ENCODE results near the gene GRB14.
"Not testable (repeated sequence)": the region's sequence is repeated elsewhere in the genome, so short reads cannot be mapped to it uniquely, and the experiment has no call there.

GRB14 gene

GRCh38 chr2:164620873-164621763, at the start of gene GRB14:
Gene GRB14, minus strand, starts transcription at chr2:164621482. Its CDS starts 173 bp downstream, at chr2:164621309.
- DNase-seq = peak; percentile 22 to 62

GRCh38 chr2:164669291-164669690, 48.0 kb upstream of the GRB14 start:
- no peak for DNase-seq

GRCh38 chr2:164667566-164667965, 46.3 kb upstream of the GRB14 start:
- DNase-seq = no peak

GRCh38 chr2:164664070-164664469, 42.8 kb upstream of the GRB14 start:
- DNase-seq = no peak

DNA sequence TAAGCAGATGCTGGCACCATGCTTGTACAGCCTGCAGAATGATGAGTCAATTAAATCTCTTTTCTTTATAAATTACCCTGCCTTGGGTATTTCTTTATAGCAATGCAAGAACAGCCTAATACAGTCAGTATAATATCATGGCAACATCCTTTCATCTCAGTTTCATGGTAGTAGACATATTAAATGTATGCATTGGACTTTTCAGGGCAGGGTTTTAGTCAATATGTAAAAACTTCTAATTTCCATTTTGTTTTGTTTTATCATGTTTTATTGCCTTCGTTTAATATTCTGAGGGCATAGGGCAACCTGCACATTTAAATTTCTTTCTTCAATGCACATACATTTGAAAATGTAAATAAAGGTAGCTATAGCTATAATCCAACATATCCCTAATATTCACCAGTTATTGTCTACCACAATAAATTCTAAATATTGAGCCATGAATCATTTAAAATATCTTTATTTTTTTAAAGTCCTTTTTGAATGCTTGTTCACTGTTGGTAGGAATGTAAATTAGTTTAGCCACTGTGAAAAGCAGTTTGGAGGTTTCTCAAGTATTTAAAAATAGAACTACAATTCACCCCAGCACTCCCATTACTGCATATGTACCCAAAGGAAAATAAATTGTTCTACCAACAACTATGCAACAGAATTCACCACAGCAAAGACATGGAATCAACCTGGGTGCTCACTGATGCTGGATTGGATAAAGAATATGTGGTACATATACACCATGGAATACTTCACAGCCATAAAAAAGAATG, 41.8 kb upstream of the GRB14 start:
- DNase-seq = no peak

- DNase-seq = no peak
These were observed 40.8 kb upstream of the GRB14 start for GRCh38 chr2:164662066-164662465.

- DNase-seq = no peak
These were observed 40.1 kb upstream of the GRB14 start for GRCh38 chr2:164661349-164661748.

GRCh38 chr2:164657129-164657528, 35.8 kb upstream of the GRB14 start:
- no peak for DNase-seq

- DNase-seq = no peak
These were observed 34.5 kb upstream of the GRB14 start for GRCh38 chr2:164655750-164656149.

DNA sequence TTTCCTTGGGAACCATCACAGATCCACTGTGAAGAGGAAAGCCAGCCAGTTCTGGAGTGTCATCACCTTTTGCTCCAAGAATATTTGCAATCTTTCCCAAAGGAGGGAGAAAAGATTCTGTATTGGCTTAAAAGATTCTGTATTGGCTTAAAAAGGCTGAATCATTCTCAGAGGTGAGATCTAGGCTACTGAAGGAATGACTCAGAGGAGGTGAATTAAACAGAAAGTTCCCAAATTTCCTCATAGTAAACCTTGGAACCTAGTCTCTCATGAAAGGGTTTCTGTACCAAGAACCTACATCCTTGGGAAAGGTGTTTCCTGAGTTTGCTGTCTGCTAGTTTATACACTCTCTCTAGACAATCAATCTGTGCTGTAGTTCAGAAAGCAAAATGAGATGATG, 34.1 kb upstream of the GRB14 start:
- DNase-seq = no peak

DNA sequence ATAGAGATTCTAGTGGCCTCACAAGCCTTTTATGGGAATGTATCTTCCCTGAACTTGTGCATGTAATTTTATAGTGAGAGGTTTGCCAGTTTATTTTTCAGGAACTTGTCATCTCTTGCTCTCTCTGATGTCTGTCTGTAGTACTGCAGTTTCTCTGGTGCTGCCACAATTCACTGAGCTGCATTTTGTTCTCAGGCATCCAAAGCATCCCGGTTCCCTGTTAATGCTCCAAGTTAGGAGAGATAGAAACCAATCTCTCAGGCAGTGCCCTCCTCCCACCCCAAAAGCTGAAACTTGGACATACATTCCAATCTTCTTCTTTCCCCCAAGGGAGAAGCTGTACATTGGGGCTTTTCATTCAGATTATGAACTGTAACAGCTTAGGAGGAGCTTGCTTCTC, 30.1 kb upstream of the GRB14 start:
- no peak for DNase-seq

GRCh38 chr2:164644036-164644700, 22.9 kb upstream of the GRB14 start:
- no peak for DNase-seq

DNA sequence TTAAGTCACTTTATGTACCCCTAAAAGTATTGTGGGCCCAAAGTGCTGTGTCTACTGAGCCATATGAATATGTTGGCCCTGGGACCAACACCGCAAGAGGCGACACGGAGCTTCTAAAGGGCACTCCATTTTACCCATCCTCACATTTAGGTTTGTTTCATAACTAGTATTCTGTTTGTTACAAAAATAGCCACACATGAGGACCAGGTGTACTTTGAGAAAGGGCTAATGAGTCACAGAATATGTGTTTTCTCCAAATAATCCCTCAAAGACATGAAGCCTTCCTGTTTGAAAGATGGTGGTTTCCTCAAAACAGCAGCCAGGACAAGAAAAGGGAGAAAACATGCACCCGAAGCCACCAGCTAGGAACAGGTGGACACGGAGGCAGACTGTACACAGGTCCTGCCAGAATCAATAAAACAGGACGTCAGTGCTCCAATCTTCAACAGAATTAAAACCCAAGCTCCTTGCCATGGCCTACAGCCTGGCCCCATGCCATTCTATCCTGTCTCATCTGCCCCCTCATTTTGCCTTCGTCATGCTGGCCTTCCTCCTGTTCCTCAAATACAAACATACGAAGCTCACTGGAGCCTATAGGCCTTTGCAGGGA, 21.8 kb upstream of the GRB14 start:
- no peak for DNase-seq

DNA sequence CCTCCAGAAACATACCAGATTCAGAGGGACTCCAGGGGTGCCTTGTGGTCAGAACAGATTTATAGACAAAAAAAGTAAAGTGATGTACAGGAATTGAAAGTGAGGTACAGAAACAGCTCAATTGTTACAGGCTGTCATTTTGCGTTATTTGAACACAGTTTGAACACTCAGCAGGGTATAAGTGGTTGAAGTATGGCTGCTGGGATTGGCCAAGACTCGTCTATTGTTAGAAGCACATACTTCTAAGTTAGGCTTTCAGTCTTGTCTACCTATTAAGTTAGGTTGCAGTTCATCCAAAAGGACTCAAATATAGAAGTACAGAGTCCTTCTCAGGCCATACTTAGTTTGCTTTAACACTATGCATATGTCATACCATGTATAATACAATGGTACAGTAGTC, 21.0 kb upstream of the GRB14 start:
- no peak for DNase-seq

DNA sequence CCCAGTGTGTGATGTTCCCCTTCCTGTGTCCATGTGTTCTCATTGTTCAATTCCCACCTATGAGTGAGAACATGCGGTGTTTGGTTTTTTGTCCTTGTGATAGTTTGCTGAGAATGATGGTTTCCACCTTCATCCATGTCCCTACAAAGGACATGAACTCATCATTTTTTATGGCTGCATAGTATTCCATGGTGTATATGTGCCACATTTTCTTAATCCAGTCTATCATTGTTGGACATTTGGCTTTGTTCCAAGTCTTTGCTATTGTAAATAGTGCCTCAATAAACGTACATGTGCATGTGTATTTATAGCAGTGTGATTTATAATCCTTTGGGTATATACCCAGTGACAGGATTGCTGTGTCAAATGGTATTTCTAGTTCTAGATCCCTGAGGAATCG, 7.0 kb upstream of the GRB14 start:
- not testable (repeated sequence) for DNase-seq

- DNase-seq = no peak
These were observed 4.2 kb upstream of the GRB14 start for GRCh38 chr2:164625378-164625971.

GRCh38 chr2:164624316-164624715, 3.0 kb upstream of the GRB14 start:
- no peak for DNase-seq

DNA sequence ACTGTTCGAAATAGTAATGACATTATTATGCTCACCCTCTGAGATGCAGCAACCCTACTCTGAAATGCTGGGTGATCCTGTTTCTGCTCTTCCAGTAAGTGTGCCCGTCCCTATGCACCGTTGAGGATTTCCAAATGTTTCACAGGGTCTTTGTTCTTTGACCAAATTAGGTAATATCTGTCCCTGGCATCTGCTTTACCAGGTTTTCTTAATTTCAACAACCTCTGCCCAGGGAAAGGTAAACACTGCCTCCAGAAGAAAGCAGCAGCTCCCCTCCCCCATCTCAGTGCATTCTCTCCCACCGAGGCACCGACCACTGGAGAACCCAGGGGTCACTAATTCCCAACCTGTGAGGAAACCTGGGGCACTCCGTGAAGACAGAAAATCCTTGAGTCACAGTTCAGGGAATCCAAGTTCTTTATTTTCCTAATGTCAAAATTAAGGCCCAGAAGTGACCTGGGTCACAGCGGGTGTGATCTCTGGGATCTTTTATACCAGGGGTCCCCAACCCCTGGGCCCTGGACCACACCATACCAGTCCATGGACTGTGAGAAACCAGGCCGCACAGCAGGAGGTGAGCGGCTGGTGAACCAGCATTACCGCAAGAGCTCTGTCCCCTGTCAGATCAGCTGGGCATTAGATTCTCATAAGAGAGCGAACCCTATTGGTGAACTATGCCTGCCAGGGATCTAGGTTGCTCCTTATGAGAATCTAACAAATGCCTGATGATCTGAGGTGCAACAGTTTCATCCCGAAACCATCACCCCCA, 1.2 kb upstream of the GRB14 start:
- DNase-seq = no peak

- DNase-seq = peak in 1 of 2 experiments; percentile 17
These were observed 453 bp upstream of the GRB14 start for GRCh38 chr2:164621764-164622105.

- no peak for DNase-seq
These were observed 825 bp downstream of the GRB14 start for GRCh38 chr2:164620457-164620856.

- DNase-seq = no peak
These were observed 3.8 kb downstream of the GRB14 start for GRCh38 chr2:164617466-164617865.
